Mammary epithelial cell (primary cell): Measurements from ENCODE around the gene UNC13D.
"Not testable (repeated sequence)": the region's sequence is repeated elsewhere in the genome, so short reads cannot be mapped to it uniquely, and the experiment has no call there.

ENCODE experiments used
- EZH2 ChIP-seq: IDR thresholded peaks from 2 replicates; pipeline ENCODE4 v1.6.1; 2012; ENCODE audit warnings: low read length, inconsistent platforms, borderline replicate concordance
- TF ChIP-seq, protein P1 (sequence below), 2 donors: IDR thresholded peaks in 1 of 2; conservative IDR thresholded peaks in 1 of 2; 2 replicates each; pipeline ENCODE4 v1.5.1; 2011 to 2012; ENCODE audit warnings: inconsistent platforms in 2 of 2, low read length in 2 of 2, mild to moderate bottlenecking in 2 of 2, control low read depth in 1 of 2, low read depth in 1 of 2; ENCODE audit not compliant: insufficient read depth in 1 of 2; ENCODE audit errors: extremely low read depth in 1 of 2

DNA sequence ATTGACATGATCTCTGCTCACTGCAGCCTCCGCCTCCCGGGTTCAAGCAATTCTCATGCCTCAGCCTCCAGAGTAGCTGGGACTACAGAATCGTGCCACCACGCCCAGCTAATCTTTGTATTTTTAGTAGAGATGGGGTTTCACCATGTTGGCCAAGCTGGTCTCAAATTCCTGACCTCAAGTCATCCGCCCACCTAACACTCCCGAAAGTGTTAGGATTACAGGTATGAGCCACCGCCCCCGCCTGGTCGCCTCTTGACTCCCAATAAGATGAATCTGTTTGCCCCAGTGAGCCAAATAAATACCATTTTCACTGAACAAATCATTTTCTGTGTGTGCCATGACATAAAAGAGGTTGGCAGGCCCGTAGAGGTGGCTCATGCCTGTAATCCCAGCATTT lies 15.2 kb upstream of the UNC13D start:
- TF ChIP-seq, protein P1, sequence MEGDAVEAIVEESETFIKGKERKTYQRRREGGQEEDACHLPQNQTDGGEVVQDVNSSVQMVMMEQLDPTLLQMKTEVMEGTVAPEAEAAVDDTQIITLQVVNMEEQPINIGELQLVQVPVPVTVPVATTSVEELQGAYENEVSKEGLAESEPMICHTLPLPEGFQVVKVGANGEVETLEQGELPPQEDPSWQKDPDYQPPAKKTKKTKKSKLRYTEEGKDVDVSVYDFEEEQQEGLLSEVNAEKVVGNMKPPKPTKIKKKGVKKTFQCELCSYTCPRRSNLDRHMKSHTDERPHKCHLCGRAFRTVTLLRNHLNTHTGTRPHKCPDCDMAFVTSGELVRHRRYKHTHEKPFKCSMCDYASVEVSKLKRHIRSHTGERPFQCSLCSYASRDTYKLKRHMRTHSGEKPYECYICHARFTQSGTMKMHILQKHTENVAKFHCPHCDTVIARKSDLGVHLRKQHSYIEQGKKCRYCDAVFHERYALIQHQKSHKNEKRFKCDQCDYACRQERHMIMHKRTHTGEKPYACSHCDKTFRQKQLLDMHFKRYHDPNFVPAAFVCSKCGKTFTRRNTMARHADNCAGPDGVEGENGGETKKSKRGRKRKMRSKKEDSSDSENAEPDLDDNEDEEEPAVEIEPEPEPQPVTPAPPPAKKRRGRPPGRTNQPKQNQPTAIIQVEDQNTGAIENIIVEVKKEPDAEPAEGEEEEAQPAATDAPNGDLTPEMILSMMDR (conservative IDR thresholded peaks at IDR 0.05 in 1 of 2, IDR thresholded peaks at IDR 0.05 in 1 of 2; ENCODE audit: extremely low read depth in 1 of 2, insufficient read depth in 1 of 2, low read depth in 1 of 2, low read length in 2 of 2) = not testable (repeated sequence)
- TF ChIP-seq EZH2 = not testable (repeated sequence)
